Nephron (organoid): Measurements from ENCODE around the gene MCM7.

Experiments
- H3K27ac Mint-ChIP-seq, 3 experiments: 2 replicates each; pipeline ENCODE4 v1.8.0; 2020; ENCODE audit warnings: mixed read lengths in 3 of 3, mild to moderate bottlenecking in 2 of 3, moderate library complexity in 1 of 3
- H3K27me3 Mint-ChIP-seq: 2 replicates; pipeline ENCODE4 v1.8.0; 2021; ENCODE audit warnings: low read depth, mild to moderate bottlenecking, moderate library complexity, mixed read lengths
- H3K36me3 Mint-ChIP-seq: 2 replicates; pipeline ENCODE4 v1.8.0; 2020; ENCODE audit warnings: low read depth, mixed read lengths
- H3K4me1 Mint-ChIP-seq: 2 replicates; pipeline ENCODE4 v1.8.0; 2020; ENCODE audit warnings: mixed read lengths
- H3K4me3 Mint-ChIP-seq, 3 experiments: 2 replicates each; pipeline ENCODE4 v1.8.0; 2020; ENCODE audit warnings: mild to moderate bottlenecking in 3 of 3, mixed read lengths in 3 of 3, moderate library complexity in 2 of 3
- H3K9me3 Mint-ChIP-seq: 2 replicates; pipeline ENCODE4 v1.8.0; 2020; ENCODE audit warnings: mixed read lengths
- TF ChIP-seq, protein P1 (sequence below), 3 experiments: fragments of 200-600 bp; sonication (generic); IDR thresholded peaks; one replicate each; pipeline ENCODE4 v1.5.0; 2021; ENCODE audit warnings: antibody characterized with exemption in 3 of 3; ENCODE audit not compliant: unreplicated experiment in 3 of 3

MCM7 gene

DNA sequence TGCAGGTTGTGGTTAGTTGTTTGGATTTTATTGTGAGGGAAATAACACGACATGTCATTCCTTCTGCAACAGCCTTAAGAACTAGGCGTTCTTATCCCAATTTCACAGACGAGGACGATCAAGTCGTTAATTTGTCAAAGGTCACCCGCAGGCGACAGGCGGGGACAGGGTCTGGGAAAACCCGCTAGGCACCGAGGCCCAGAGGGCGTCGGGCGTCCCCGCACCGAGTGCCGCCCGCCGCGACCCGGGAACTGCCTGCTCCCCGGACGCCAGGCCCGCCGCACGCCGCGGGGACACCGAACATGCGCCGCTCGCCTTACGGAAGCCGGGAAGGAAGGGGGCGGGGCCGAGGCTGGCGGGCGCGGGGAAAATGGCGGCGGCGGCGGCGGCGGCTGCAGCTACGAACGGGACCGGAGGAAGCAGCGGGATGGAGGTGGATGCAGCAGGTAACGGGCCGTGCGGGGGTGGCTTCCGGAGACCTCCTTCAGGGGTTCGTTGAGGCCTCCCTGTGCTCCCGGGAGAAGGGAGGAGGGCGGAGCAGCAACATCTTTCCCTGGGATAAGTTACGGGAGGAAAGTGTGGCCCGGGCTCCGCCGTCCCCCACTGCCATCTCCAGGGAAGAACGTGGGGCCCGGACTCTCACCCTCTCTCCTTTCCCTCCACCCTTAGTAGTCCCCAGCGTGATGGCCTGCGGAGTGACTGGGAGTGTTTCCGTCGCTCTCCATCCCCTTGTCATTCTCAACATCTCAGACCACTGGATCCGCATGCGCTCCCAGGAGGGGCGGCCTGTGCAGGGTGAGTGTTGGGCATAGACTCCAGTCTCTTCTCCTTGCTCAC lies 12.4 kb downstream of the MCM7 start, which contains the start of gene COPS6:
Gene COPS6 (plus strand): TSS at position 349 of the 837 bp plus-strand sequence. CDS start 22 bp downstream, at position 371.
- Mint-ChIP-seq H3K27me3 (no peaks in the 10 kb centered on the region), H3K4me1 (peaks cover 18% of the 10 kb centered on the region), H3K27ac (peak within 1 kb of the TSS; percentile 92 to 98 (median 96)), H3K4me3 (peak within 1 kb of the TSS; percentile 90 to 97 (median 96)), H3K9me3 (no peaks in the 10 kb centered on the region), H3K36me3 (peaks cover 28% of the 10 kb centered on the region)
- TF ChIP-seq, protein P1, sequence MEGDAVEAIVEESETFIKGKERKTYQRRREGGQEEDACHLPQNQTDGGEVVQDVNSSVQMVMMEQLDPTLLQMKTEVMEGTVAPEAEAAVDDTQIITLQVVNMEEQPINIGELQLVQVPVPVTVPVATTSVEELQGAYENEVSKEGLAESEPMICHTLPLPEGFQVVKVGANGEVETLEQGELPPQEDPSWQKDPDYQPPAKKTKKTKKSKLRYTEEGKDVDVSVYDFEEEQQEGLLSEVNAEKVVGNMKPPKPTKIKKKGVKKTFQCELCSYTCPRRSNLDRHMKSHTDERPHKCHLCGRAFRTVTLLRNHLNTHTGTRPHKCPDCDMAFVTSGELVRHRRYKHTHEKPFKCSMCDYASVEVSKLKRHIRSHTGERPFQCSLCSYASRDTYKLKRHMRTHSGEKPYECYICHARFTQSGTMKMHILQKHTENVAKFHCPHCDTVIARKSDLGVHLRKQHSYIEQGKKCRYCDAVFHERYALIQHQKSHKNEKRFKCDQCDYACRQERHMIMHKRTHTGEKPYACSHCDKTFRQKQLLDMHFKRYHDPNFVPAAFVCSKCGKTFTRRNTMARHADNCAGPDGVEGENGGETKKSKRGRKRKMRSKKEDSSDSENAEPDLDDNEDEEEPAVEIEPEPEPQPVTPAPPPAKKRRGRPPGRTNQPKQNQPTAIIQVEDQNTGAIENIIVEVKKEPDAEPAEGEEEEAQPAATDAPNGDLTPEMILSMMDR (IDR thresholded peaks at IDR 0.05; ENCODE audit: unreplicated experiment in 3 of 3): no peak

- TF ChIP-seq, protein P1 (IDR thresholded peaks at IDR 0.05; ENCODE audit: unreplicated experiment in 3 of 3): no peak
- peaks cover 22% of the 10 kb centered on the region for H3K36me3 Mint-ChIP-seq
- H3K27me3 Mint-ChIP-seq: no peaks in the 10 kb centered on the region
- no peaks in the 10 kb centered on the region for H3K9me3 Mint-ChIP-seq
- H3K4me3 Mint-ChIP-seq: peak overlapping the region; percentile 90 to 97 (median 96)
- H3K27ac Mint-ChIP-seq: peak overlapping the region; percentile 92 to 98 (median 96)
- peaks cover 18% of the 10 kb centered on the region for H3K4me1 Mint-ChIP-seq
Observed at GRCh38 chr7:100088095-100088620, 13.0 kb downstream of the MCM7 start.

DNA sequence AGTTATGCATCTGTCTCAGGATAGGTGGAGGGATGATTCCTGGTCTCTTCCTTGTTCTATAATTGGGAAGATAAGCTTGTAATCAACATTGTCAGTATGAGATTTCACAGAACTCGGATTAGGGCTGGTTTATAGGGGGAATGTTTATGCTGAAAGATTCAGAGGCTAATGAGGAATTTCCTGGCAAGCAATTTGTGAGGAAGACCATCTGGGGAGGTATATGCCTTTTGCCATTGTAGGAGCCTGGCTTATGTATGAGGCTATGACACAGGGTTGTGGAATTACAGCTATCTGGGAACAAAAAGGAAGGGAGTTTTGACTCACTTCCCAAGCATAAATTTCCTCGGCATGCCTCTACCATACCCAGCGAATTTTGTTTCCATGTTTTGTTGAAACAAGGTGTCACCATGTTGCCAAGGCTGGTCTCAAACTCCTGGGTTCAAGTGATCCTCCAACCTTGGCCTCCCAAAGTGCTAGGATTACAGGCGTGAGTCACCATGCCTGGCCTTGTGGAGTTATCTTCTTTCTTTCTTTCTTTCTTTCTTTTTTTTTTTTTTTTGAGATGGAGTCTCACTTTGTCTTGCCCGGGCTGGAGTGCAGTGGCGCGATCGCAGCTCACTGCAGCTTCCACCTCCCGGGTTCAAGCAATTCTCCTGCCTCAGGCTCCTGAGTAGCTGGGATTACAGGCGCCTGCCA lies 14.0 kb downstream of the MCM7 start:
- H3K27me3 Mint-ChIP-seq: no peaks in the 10 kb centered on the region
- H3K36me3 Mint-ChIP-seq: peaks cover 12% of the 10 kb centered on the region
- peak overlapping the region; percentile 80 to 98 (median 88) for H3K27ac Mint-ChIP-seq
- TF ChIP-seq, protein P1 (IDR thresholded peaks at IDR 0.05; ENCODE audit: unreplicated experiment in 3 of 3): no peak
- H3K9me3 Mint-ChIP-seq: no peaks in the 10 kb centered on the region
- peak overlapping the region; percentile 62 to 85 (median 70) for H3K4me3 Mint-ChIP-seq
- H3K4me1 Mint-ChIP-seq: peaks cover 24% of the 10 kb centered on the region

DNA sequence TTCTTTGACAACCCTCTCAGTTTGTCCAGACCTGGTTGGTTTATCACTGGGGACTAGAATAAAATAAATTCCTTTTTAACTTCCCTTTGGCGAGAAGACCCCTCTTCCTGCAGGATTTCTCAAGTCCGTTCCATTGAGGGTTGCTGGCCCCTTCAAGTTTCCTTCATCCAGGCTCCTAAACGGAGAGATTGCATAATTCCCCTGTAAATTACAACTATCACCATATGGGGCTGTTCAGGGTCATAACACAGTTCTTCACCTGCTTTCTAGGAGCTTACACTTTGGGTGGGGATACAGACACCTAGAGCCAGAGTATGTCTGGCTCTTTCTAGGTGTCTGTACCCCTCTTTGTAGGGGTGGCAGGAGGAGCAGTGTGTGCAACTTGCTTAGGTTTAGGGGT lies 15.7 kb downstream of the MCM7 start:
- H3K4me3 Mint-ChIP-seq: peak overlapping the region in 2 of 3 experiments; percentile 37 to 53
- H3K27ac Mint-ChIP-seq: peak overlapping the region in 2 of 3 experiments; percentile 44
- TF ChIP-seq, protein P1 (IDR thresholded peaks at IDR 0.05; ENCODE audit: unreplicated experiment in 3 of 3): no peak
- H3K27me3 Mint-ChIP-seq: no peaks in the 10 kb centered on the region
- H3K36me3 Mint-ChIP-seq: peaks cover 13% of the 10 kb centered on the region
- peaks cover 9% of the 10 kb centered on the region for H3K9me3 Mint-ChIP-seq
- peaks cover 36% of the 10 kb centered on the region for H3K4me1 Mint-ChIP-seq

- H3K27ac Mint-ChIP-seq: peak overlapping the region; percentile 83 to 98 (median 91)
- H3K9me3 Mint-ChIP-seq: peaks cover 20% of the 10 kb centered on the region
- TF ChIP-seq, protein P1 (IDR thresholded peaks at IDR 0.05; ENCODE audit: unreplicated experiment in 3 of 3): no peak
- peak overlapping the region; percentile 89 to 99 (median 95) for H3K4me3 Mint-ChIP-seq
- peaks cover 36% of the 10 kb centered on the region for H3K36me3 Mint-ChIP-seq
- H3K27me3 Mint-ChIP-seq: no peaks in the 10 kb centered on the region
- peaks cover 41% of the 10 kb centered on the region for H3K4me1 Mint-ChIP-seq
Observed at GRCh38 chr7:100082978-100083377, 18.2 kb downstream of the MCM7 start.
